GM12872 (cell line): ENCODE data around the gene IQCE.

Experiments used
- CTCF ChIP-seq: IDR thresholded peaks from 3 replicates; pipeline ENCODE4 v1.5.1; 2011; ENCODE audit warnings: low read depth, mild to moderate bottlenecking, low read length, moderate library complexity; ENCODE audit not compliant: insufficient read depth

Gene IQCE

GRCh38 chr7:2603044-2603965, 44.5 kb downstream of the IQCE start:
- TF ChIP-seq CTCF = no peak

- no peak for TF ChIP-seq CTCF
Observed at GRCh38 chr7:2604608-2605174, 45.9 kb downstream of the IQCE start.

- no peak for TF ChIP-seq CTCF
Observed at GRCh38 chr7:2605608-2606538, 47.1 kb downstream of the IQCE start.

GRCh38 chr7:2606539-2606936, 47.8 kb downstream of the IQCE start:
- no peak for TF ChIP-seq CTCF

- no peak for TF ChIP-seq CTCF
Observed at GRCh38 chr7:2607122-2607922, 48.5 kb downstream of the IQCE start.

- TF ChIP-seq CTCF = no peak
Observed at GRCh38 chr7:2607923-2608904, 49.4 kb downstream of the IQCE start.
